ENCODE data around the gene NANOS2.

- TF ChIP-seq CTCF (IDR thresholded peaks at IDR 0.05): no peak
- TF ChIP-seq POLR2A (IDR thresholded peaks at IDR 0.05): no peak
Observed at GRCh38 chr19:45890877-45891276, 23.7 kb downstream of the NANOS2 start.

Measured in transverse colon (tissue), 3 donors.